Large intestine (tissue), 3 donors: Measurements from ENCODE around the gene UPK2. TPM values are rescaled to one million over a fixed set of nuclear protein-coding genes. Genes with fewer than 3 reads are reported as not detected.
A peak's percentile ranks its signal among the peaks of the same experiment; 100 is the strongest.
"Not testable (repeated sequence)": the region's sequence is repeated elsewhere in the genome, so short reads cannot be mapped to it uniquely, and the experiment has no call there.

ENCODE experiments used
- DNase-seq, 2 donors: peaks; one replicate each; pipeline versions ENCODE4 v3.0.0 to v3.0.0-alpha.2; 2013
- H3K27ac ChIP-seq: one replicate; pipeline ENCODE4 v1.5.1; 2013; ENCODE audit warnings: low read length
- H3K27me3 ChIP-seq: 2 replicates; pipeline ENCODE4 v1.6.1; 2013; ENCODE audit warnings: low read length; ENCODE audit not compliant: control insufficient read depth, insufficient read depth
- H3K36me3 ChIP-seq: 2 replicates; pipeline ENCODE4 v1.6.1; 2013; ENCODE audit warnings: low read length; ENCODE audit not compliant: control insufficient read depth, insufficient read depth
- H3K4me1 ChIP-seq: one replicate; pipeline ENCODE4 v1.6.1; 2013; ENCODE audit warnings: low read length; ENCODE audit not compliant: control insufficient read depth, insufficient read depth
- H3K4me3 ChIP-seq: one replicate; pipeline ENCODE4 v1.5.1; 2013; ENCODE audit warnings: low read length
- H3K9me3 ChIP-seq: one replicate; pipeline ENCODE4 v1.6.1; 2013; ENCODE audit warnings: mild to moderate bottlenecking, low read depth, low read length, moderate library complexity; ENCODE audit not compliant: control insufficient read depth
- WGBS: methylation state at CpG from one replicate; pipeline ENCODE4 v1.1.5; 2013; ENCODE audit warnings: low lambda C conversion rate; ENCODE audit not compliant: insufficient coverage; 5-methylcytosine and 5-hydroxymethylcytosine counted together
- polyA plus RNA-seq: library from polyadenylated mRNA; unstranded; fragments of 120-200 nt; gene quantifications from one replicate; pipeline ENCODE4 v1.2.1, GENCODE V29; 2013

UPK2 gene
- polyA plus RNA-seq, 1 donor: 0.10 TPM

GRCh38 chr11:118961591-118961990, 5.5 kb downstream of the UPK2 start:
- Histone ChIP-seq H3K4me1 (no peaks in the 10 kb centered on the region), H3K9me3 (no peaks in the 10 kb centered on the region), H3K4me3 (no peak overlapping the region), H3K27me3 (no peaks in the 10 kb centered on the region), H3K36me3 (no peaks in the 10 kb centered on the region), H3K27ac (no peak overlapping the region)
- DNase-seq: no peak
- WGBS: no CpG with 5 or more reads among the region's 11 CpGs

DNA sequence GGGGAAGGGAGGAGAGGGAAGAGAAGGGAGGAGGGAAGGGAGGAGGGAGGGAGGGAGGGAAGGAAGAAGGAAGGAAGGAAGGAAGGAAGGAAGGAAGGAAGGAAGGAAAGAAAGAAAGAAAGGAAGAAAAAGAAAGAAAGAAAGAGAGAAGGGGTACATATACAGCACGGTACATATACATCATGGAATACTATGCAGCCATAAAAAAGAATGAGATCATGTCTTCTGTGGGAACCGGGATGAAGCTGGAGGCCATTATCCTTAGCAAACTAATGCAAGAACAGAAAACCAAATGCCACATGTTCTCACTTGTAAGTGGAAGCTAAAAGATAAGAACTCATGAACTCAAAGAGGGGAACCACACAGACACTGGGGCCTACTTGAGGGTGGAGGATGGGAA, 13.4 kb downstream of the UPK2 start:
- WGBS: no CpG with 5 or more reads among the region's 2 CpGs
- H3K4me1 ChIP-seq, H3K36me3 ChIP-seq, DNase-seq, H3K9me3 ChIP-seq, H3K4me3 ChIP-seq, H3K27ac ChIP-seq: not testable (repeated sequence)
- peaks cover 11% of the 10 kb centered on the region for H3K27me3 ChIP-seq

DNA sequence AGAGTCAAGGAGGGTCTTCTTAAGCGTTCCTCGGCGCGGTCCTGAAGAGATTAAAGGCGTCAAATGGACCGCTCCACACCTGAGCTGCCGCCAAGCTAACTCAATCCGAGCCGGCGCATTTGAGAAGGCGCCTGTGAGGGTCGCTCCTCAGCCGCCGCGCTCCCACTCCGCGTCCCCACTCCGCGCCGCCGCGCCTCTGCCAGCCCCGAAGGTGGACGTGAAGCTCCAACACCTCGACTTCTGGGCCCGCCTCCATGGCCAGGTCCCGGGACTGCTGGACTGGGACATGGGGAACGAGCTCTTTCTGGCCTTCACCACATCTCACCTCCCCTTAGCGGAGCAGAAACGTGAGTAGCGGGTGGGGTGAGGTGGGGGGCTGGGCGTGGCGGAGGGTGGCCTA, 15.5 kb downstream of the UPK2 start, which contains the start of gene FOXR1:
Gene FOXR1 (plus strand): TSS at position 116 of the 400 bp plus-strand sequence. CDS start 171 bp downstream, at position 287.
- peaks cover 3% of the 10 kb centered on the region for H3K9me3 ChIP-seq
- H3K4me1 ChIP-seq: no peaks in the 10 kb centered on the region
- WGBS: no CpG with 5 or more reads among the region's 33 CpGs
- no peak within 1 kb of the TSS for H3K4me3 ChIP-seq
- DNase-seq: no peak
- no peaks in the 10 kb centered on the region for H3K36me3 ChIP-seq
- peaks cover 11% of the 10 kb centered on the region for H3K27me3 ChIP-seq
- no peak within 1 kb of the TSS for H3K27ac ChIP-seq

- H3K27me3 ChIP-seq: peaks cover 11% of the 10 kb centered on the region
- H3K36me3 ChIP-seq: no peaks in the 10 kb centered on the region
- H3K27ac ChIP-seq: no peak overlapping the region
- no CpG with 5 or more reads among the region's 2 CpGs for WGBS
- no peak overlapping the region for H3K4me3 ChIP-seq
- peaks cover 3% of the 10 kb centered on the region for H3K9me3 ChIP-seq
- no peak for DNase-seq
- peaks cover under 1% of the 10 kb centered on the region for H3K4me1 ChIP-seq
Measured at GRCh38 chr11:118973985-118974384, 17.9 kb downstream of the UPK2 start.

- no CpG with 5 or more reads among the region's 15 CpGs for WGBS
- Histone ChIP-seq H3K27me3 (peaks cover 7% of the 10 kb centered on the region), H3K9me3 (peaks cover 3% of the 10 kb centered on the region), H3K36me3 (no peaks in the 10 kb centered on the region), H3K4me1 (peaks cover 18% of the 10 kb centered on the region), H3K4me3 (no peak overlapping the region), H3K27ac (no peak overlapping the region)
- DNase-seq: no peak
Measured at GRCh38 chr11:118975771-118976709, 19.9 kb downstream of the UPK2 start.

DNA sequence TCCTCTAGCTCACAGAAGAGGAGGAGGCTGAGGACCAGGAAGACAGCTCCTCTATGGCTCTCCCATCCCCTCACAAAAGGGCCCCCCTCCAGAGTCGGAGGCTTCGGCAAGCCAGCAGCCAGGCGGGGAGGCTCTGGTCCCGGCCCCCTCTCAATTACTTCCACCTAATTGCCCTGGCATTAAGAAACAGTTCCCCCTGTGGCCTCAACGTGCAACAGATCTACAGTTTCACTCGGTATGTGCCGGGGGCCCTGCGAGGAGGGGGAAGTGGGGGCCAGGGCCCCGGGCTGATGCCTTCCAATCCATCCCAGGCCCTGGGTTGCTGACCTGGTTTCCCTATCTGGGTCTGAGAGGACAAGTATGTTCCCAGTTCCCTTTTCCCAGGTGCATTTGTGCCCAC, 23.3 kb downstream of the UPK2 start:
- WGBS: no CpG with 5 or more reads among the region's 9 CpGs
- Histone ChIP-seq H3K36me3 (no peaks in the 10 kb centered on the region), H3K27me3 (no peaks in the 10 kb centered on the region), H3K4me3 (no peak overlapping the region), H3K4me1 (peaks cover 18% of the 10 kb centered on the region), H3K9me3 (no peaks in the 10 kb centered on the region), H3K27ac (no peak overlapping the region)
- peak in 1 of 2 donors; percentile 19 for DNase-seq

DNA sequence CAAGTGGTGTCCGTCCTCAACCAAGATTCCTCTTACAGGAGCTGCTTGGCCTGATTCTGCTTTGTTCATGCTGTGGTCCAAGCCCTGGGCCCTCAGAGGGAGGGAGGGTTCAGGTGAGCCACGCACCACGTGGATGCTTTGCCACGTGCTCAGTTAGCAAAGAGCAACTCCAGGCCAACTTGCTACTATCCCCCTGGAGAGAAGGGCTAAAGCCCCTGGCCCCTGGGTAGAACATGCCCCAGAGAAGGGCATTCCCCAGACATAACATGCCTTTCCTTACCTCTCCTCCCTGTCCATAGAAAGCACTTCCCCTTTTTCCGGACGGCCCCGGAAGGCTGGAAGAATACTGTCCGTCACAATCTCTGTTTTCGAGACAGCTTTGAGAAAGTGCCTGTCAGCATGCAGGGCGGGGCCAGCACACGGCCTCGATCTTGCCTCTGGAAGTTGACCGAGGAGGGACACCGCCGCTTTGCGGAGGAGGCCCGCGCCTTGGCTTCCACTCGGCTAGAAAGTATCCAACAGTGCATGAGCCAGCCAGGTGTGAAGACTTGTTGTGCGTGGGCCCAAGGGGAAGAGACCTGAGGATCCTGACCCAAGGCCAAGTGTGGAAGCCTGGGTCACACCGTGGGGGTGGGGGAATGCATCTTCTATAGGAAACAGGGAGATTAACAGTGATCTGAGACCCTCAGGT, 24.2 kb downstream of the UPK2 start:
- H3K4me3 ChIP-seq: no peak overlapping the region
- H3K4me1 ChIP-seq: peaks cover 18% of the 10 kb centered on the region
- WGBS: 0% methylated on average over 1 of the region's 21 CpGs
- no peaks in the 10 kb centered on the region for H3K36me3 ChIP-seq
- no peaks in the 10 kb centered on the region for H3K27me3 ChIP-seq
- peak; percentile 56 to 80 for DNase-seq
- no peaks in the 10 kb centered on the region for H3K9me3 ChIP-seq
- H3K27ac ChIP-seq: peak overlapping the region; percentile 60

DNA sequence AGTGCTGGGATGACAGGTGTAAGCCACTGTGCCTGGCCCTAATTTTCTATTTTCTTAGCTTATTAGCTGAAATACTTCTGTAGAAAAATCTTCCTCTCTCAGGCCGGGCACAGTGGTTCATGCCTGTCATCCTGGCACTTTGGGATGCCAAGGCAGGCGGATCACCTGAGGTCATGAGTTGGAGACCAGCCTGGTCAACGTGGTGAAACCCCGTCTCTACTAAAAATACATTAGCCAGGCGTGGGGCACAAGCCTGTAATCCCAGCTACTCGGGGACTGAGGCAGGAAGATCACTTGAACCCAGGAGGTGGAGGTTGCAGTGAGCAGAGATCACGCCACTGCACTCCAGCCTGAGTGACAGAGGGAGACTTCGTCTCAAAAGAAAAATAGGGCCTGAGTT, 28.2 kb downstream of the UPK2 start:
- H3K9me3 ChIP-seq: not testable (repeated sequence)
- WGBS: no CpG with 5 or more reads among the region's 8 CpGs

DNA sequence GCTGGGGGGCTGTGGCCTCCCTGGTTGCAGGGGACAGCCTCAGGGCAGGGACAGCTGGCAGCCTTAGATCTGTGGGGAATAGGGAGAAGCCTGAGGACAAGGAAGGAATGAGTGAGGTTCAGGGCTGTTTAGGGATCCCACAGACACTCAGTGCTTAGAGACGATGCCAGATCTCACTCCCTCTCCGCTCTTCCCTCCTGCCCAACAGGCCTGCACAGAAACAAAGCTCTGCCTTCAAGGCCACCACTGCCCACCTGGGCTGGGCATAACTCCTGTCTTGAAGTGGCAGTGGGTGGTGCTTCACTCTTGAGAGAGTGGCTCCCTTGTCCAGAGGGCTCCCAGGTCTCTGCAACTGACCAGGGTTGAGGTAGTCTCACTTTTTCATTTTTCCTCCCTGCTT, 28.7 kb downstream of the UPK2 start:
- Histone ChIP-seq H3K9me3 (no peaks in the 10 kb centered on the region), H3K4me1 (peaks cover 10% of the 10 kb centered on the region), H3K36me3 (no peaks in the 10 kb centered on the region), H3K27ac (no peak overlapping the region), H3K4me3 (no peak overlapping the region), H3K27me3 (no peaks in the 10 kb centered on the region)
- WGBS: no CpG with 5 or more reads among the region's 2 CpGs
- no peak for DNase-seq

More for the DNA sequence above, 28.2 kb downstream of the UPK2 start:
- not testable (repeated sequence) for H3K36me3 ChIP-seq, H3K27me3 ChIP-seq, H3K27ac ChIP-seq, H3K4me3 ChIP-seq, DNase-seq
- H3K4me1 ChIP-seq: peaks cover 14% of the 10 kb centered on the region

- peaks cover 6% of the 10 kb centered on the region for H3K9me3 ChIP-seq
Measured at GRCh38 chr11:118988280-118988679, 32.2 kb downstream of the UPK2 start.

More at GRCh38 chr11:118988280-118988679, 32.2 kb downstream of the UPK2 start:
- no peak overlapping the region for H3K27ac ChIP-seq
- H3K27me3 ChIP-seq: no peaks in the 10 kb centered on the region
- H3K4me1 ChIP-seq: no peaks in the 10 kb centered on the region
- no peak for DNase-seq
- H3K36me3 ChIP-seq: no peaks in the 10 kb centered on the region
- H3K4me3 ChIP-seq: no peak overlapping the region
- WGBS: no CpG with 5 or more reads among the region's 5 CpGs
